GM19240 (cell line): Measurements from ENCODE around the gene CAB39.
"Not testable (repeated sequence)": the region's sequence is repeated elsewhere in the genome, so short reads cannot be mapped to it uniquely, and the experiment has no call there.

Experiments
- DNase-seq: peaks from one replicate; pipeline ENCODE4 v3.0.0; 2011; ENCODE audit warnings: low spot score; ENCODE audit not compliant: insufficient read length

Gene CAB39

GRCh38 chr2:230682546-230682945, 30.1 kb upstream of the CAB39 start:
- DNase-seq, result no peak

GRCh38 chr2:230684270-230685168, 28.1 kb upstream of the CAB39 start:
- no peak for DNase-seq

GRCh38 chr2:230685178-230685577, 27.5 kb upstream of the CAB39 start:
- DNase-seq, result no peak

DNA sequence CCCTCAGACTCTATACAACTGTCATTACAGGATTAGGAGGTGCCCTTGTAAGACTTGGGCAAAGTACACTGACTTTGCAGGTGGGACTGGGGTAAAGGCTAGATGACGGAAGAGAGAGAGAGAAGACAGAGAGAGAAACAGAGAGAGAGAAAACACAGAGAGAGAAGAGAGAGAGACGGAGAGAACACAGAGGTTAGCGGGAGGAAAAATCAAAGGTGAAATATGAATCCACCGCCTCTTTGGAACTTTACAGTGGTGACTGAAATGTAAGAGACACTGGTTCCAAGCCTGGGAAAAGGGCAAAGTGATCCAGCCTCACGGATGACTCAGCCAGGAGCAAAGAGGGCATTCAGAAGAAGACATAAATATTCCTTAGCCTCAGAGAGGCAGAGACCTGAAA, 25.1 kb upstream of the CAB39 start:
- no peak for DNase-seq

DNA sequence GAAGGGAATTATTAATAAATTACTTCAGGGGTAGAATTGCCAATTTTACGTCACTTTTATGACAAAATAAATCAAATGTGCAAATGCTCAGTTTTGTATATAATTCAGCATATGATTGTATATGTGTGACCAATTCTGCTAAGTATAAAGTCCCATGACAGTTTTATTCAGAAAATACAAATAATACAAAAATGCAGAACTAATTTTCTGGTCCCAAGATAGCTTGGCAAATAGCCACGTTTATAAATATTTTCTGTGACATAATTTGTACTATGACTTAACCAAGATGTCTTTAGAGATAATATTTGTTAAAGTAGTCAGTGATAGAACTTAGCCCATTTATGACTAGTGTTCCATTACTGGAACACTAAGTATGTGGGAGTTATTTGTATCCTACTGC, 24.2 kb upstream of the CAB39 start:
- no peak for DNase-seq

- no peak for DNase-seq
Observed at GRCh38 chr2:230690439-230690838, 22.2 kb upstream of the CAB39 start.

GRCh38 chr2:230691005-230691647, 21.5 kb upstream of the CAB39 start:
- no peak for DNase-seq

- DNase-seq, result no peak
Observed at GRCh38 chr2:230692760-230693159, 19.9 kb upstream of the CAB39 start.

- DNase-seq, result no peak
Observed at GRCh38 chr2:230693411-230693810, 19.2 kb upstream of the CAB39 start.

GRCh38 chr2:230694241-230694640, 18.4 kb upstream of the CAB39 start:
- DNase-seq, result no peak

DNA sequence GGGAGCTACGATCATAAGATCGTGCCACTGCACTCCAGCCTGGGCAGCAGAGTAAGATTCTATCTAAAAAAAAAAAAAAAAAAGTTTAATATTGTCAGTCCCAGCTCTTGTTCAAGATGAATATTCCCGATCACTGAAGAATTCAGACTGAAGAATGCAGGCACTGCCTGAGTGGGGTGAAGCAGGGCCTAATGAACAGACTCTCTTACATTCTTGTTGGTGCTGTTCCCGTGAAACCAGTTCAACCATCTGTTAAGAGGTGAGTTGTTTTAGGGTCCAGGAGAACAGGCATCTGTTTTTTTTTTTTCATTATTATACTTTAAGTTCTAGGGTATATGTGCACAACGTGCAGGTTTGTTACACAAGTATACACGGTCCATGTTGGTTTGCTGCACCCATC, 17.1 kb upstream of the CAB39 start:
- no peak for DNase-seq

GRCh38 chr2:230696670-230697069, 16.0 kb upstream of the CAB39 start:
- no peak for DNase-seq

GRCh38 chr2:230697676-230698075, 15.0 kb upstream of the CAB39 start:
- DNase-seq, result no peak

- not testable (repeated sequence) for DNase-seq
Observed at GRCh38 chr2:230698753-230699152, 13.9 kb upstream of the CAB39 start.

GRCh38 chr2:230700447-230700846, 12.2 kb upstream of the CAB39 start:
- DNase-seq, result no peak

DNA sequence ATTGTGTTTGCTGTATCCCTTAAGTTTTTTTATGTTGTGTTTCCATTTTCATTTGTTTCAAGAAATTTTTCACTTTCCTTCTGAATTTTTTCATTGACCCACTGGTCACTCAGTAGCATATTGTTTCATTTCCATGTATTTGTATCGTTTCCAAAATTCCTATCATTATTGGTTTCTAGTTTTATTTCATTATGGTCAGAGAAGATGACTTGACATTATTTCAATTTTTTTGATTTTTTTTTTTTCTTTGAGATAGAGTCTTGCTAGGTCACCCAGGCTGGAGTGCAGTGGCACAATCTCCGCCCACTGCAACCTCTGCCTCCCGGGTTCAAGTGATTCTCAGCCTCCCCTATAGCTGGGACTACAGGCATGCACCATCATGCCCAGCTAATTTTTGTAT, 11.3 kb upstream of the CAB39 start:
- no peak for DNase-seq

DNA sequence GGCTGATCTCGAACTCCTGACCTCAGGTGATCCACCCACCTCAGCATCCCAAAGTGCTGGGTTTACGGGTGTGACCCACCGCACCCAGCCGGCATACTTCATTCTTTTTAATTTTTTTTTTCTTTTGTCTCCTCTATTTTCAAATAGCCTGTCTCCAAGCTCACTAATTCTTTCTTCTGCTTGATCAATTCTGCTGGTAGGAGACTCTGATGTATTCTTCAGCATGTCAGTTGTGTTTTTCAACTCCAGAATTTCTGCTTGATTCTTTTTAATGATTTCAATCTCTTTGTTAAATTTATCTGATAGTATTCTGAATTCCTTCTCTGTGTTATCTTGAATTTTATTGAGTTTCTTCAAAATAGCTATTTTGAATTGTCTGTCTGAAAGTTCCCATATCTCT, 10.2 kb upstream of the CAB39 start:
- not testable (repeated sequence) for DNase-seq

- no peak for DNase-seq
Observed at GRCh38 chr2:230703514-230703913, 9.1 kb upstream of the CAB39 start.

- no peak for DNase-seq
Observed at GRCh38 chr2:230706053-230706521, 6.6 kb upstream of the CAB39 start.

GRCh38 chr2:230706966-230707365, 5.7 kb upstream of the CAB39 start:
- no peak for DNase-seq

GRCh38 chr2:230708204-230708603, 4.4 kb upstream of the CAB39 start:
- no peak for DNase-seq

DNA sequence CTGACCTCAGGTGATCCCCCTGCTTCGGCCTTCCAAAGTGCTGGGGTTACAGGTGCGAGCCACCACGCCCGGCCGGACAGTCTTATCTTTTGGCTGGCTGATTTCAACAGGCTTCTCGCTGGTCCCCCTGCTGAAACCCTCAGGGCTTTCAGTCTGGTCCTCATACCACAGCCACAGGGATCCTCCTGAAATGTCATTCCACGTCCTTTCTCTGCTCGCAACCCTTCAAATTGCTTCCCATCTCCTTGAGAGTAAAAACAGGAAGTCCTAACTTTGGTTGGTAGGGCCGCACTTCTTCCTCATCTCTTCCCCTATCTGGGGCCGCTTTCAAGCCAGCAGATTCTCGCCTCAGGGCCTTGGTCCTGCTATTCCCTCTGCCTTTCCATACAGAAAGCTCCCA, 1.4 kb upstream of the CAB39 start:
- no peak for DNase-seq
